ENCODE results near the gene USH1G.
"Not testable (repeated sequence)": the region's sequence is repeated elsewhere in the genome, so short reads cannot be mapped to it uniquely, and the experiment has no call there.

Gene USH1G

GRCh38 chr17:74925242-74925641 lies 2.2 kb upstream of the USH1G start:
- no peak for DNase-seq

GRCh38 chr17:74924250-74924948 lies 1.3 kb upstream of the USH1G start, which contains the start of gene OTOP2:
Gene OTOP2, plus strand, starts transcription at chr17:74924273. Its CDS starts 360 bp downstream, at chr17:74924633.
- no peak for DNase-seq

- peak; percentile 31 to 32 for DNase-seq
Measured at GRCh38 chr17:74923538-74924249, 639 bp upstream of the USH1G start.

GRCh38 chr17:74922172-74922571 lies 883 bp downstream of the USH1G start:
- no peak for DNase-seq

- no peak for DNase-seq
Measured at GRCh38 chr17:74921769-74922168, 1.3 kb downstream of the USH1G start.

- no peak for DNase-seq
Measured at GRCh38 chr17:74921026-74921681, 1.9 kb downstream of the USH1G start.

GRCh38 chr17:74920642-74921025 lies 2.4 kb downstream of the USH1G start:
- DNase-seq: no peak

GRCh38 chr17:74920306-74920620 lies 2.8 kb downstream of the USH1G start:
- no peak for DNase-seq

- no peak for DNase-seq
Measured at GRCh38 chr17:74919440-74920305, 3.4 kb downstream of the USH1G start.

- no peak for DNase-seq
Measured at GRCh38 chr17:74918906-74919305, 4.1 kb downstream of the USH1G start.

GRCh38 chr17:74917430-74917829 lies 5.6 kb downstream of the USH1G start:
- no peak for DNase-seq

GRCh38 chr17:74916851-74917199 lies 6.2 kb downstream of the USH1G start:
- no peak for DNase-seq

- DNase-seq: no peak
Measured at GRCh38 chr17:74916136-74916850, 6.8 kb downstream of the USH1G start.

- not testable (repeated sequence) for DNase-seq
Measured at GRCh38 chr17:74911423-74911822, 11.6 kb downstream of the USH1G start.

GRCh38 chr17:74909097-74909496 lies 14.0 kb downstream of the USH1G start:
- not testable (repeated sequence) for DNase-seq

- DNase-seq: no peak
Measured at GRCh38 chr17:74907012-74907411, 16.0 kb downstream of the USH1G start.

GRCh38 chr17:74906214-74906793 lies 16.8 kb downstream of the USH1G start:
- DNase-seq: peak in 1 of 2 experiments; percentile 8

GRCh38 chr17:74904687-74905409 lies 18.2 kb downstream of the USH1G start:
- no peak for DNase-seq

GRCh38 chr17:74903671-74904070 lies 19.4 kb downstream of the USH1G start:
- no peak for DNase-seq

GRCh38 chr17:74903034-74903433 lies 20.0 kb downstream of the USH1G start:
- no peak for DNase-seq

All from NCI-H2081 (cell line).